ENCODE data around the gene GGA2. TPM values are rescaled to one million over a fixed set of nuclear protein-coding genes. Genes with fewer than 3 reads are reported as not detected.
A peak's percentile ranks its signal among the peaks of the same experiment; 100 is the strongest.

The GGA2 gene
- total and polyA plus RNA-seq, 8 donors, result 17.6 to 62.5 (median 37.3) TPM

GRCh38 chr16:23528644-23529310, 18.5 kb upstream of the GGA2 start:
- TF ChIP-seq POLR2A (IDR thresholded peaks at IDR 0.05) (no peak), EP300 (IDR thresholded peaks at IDR 0.05) (no peak), POLR2AphosphoS5 (IDR thresholded peaks at IDR 0.05) (no peak)
- TF ChIP-seq, protein P1, sequence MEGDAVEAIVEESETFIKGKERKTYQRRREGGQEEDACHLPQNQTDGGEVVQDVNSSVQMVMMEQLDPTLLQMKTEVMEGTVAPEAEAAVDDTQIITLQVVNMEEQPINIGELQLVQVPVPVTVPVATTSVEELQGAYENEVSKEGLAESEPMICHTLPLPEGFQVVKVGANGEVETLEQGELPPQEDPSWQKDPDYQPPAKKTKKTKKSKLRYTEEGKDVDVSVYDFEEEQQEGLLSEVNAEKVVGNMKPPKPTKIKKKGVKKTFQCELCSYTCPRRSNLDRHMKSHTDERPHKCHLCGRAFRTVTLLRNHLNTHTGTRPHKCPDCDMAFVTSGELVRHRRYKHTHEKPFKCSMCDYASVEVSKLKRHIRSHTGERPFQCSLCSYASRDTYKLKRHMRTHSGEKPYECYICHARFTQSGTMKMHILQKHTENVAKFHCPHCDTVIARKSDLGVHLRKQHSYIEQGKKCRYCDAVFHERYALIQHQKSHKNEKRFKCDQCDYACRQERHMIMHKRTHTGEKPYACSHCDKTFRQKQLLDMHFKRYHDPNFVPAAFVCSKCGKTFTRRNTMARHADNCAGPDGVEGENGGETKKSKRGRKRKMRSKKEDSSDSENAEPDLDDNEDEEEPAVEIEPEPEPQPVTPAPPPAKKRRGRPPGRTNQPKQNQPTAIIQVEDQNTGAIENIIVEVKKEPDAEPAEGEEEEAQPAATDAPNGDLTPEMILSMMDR (IDR thresholded peaks at IDR 0.05), result no peak
- WGBS, 5 donors, result 93 to 96% (median 94%) methylated on average over 10 of the region's 10 CpGs
- no peak for DNase-seq
- Histone ChIP-seq H3K4me1 (no peaks in the 10 kb centered on the region), H3K27me3 (no peaks in the 10 kb centered on the region), H3K4me3 (no peak overlapping the region), H3K36me3 (peaks cover 43 to 100% (median 93%) of the 10 kb centered on the region in 4 donors), H3K9me3 (no peaks in the 10 kb centered on the region), H3K27ac (no peak overlapping the region)
- intact Hi-C loops (cut with DNase I; ENCODE audit: low total_unique reads), result no loop called here

DNA sequence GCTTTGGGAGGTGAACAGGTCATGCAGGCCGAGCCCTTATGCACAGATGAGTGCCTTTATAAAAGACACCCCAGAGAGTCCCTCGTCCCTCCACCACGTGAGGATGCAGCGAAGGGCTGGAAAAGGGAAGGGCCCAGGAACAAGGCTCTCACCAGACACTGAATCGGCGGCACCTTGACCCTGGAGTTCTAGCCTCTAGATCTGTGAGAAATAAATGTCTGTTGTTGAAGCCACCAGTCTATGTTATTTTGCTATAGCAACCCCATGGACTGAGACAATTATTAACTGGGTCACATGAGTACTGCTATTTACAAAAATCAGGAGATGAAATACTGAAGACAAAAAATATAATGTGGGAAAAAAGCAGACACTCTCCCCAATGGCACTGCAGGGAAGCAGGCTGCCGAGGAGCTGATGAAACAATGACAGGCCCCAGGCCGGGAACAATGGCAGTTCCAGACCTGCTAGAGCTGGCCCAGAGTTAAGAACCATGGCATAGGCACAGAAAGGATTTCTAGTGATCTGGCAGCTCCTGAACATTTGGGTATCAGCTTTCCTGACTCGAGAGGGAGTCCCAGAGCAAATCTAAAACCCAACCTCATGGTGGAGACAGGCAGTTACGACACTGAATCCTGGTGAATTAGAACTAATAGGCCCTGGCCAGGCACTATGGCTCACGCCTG, 17.8 kb upstream of the GGA2 start:
- Histone ChIP-seq H3K4me1 (no peaks in the 10 kb centered on the region), H3K27ac (no peak overlapping the region), H3K9me3 (no peaks in the 10 kb centered on the region), H3K27me3 (no peaks in the 10 kb centered on the region), H3K4me3 (no peak overlapping the region), H3K36me3 (peaks cover 36 to 100% (median 93%) of the 10 kb centered on the region in 4 donors)
- no peak for TF ChIP-seq POLR2A (IDR thresholded peaks at IDR 0.05)
- TF ChIP-seq EP300 (IDR thresholded peaks at IDR 0.05), result no peak
- TF ChIP-seq POLR2AphosphoS5 (IDR thresholded peaks at IDR 0.05), result no peak
- TF ChIP-seq, protein P1 (IDR thresholded peaks at IDR 0.05), result no peak
- peak in 1 of 2 donors; percentile 63 for DNase-seq
- 83 to 88% (median 85%) methylated on average over 11 of the region's 11 CpGs for WGBS, 5 donors
- intact Hi-C loops (cut with DNase I; ENCODE audit: low total_unique reads), result no loop called here

GRCh38 chr16:23524886-23525285, 14.6 kb upstream of the GGA2 start:
- Histone ChIP-seq H3K4me3 (no peak overlapping the region), H3K4me1 (no peaks in the 10 kb centered on the region), H3K9me3 (no peaks in the 10 kb centered on the region), H3K27me3 (no peaks in the 10 kb centered on the region), H3K27ac (no peak overlapping the region), H3K36me3 (peaks cover 27 to 95% (median 85%) of the 10 kb centered on the region in 4 donors)
- TF ChIP-seq, protein P1 (IDR thresholded peaks at IDR 0.05), result no peak
- TF ChIP-seq POLR2A (IDR thresholded peaks at IDR 0.05) (no peak), EP300 (IDR thresholded peaks at IDR 0.05) (no peak), POLR2AphosphoS5 (IDR thresholded peaks at IDR 0.05) (no peak)
- intact Hi-C loops (cut with DNase I; ENCODE audit: low total_unique reads), result no loop called here
- no peak for DNase-seq
- 91 to 96% (median 94%) methylated on average over 3 of the region's 3 CpGs for WGBS, 5 donors

DNA sequence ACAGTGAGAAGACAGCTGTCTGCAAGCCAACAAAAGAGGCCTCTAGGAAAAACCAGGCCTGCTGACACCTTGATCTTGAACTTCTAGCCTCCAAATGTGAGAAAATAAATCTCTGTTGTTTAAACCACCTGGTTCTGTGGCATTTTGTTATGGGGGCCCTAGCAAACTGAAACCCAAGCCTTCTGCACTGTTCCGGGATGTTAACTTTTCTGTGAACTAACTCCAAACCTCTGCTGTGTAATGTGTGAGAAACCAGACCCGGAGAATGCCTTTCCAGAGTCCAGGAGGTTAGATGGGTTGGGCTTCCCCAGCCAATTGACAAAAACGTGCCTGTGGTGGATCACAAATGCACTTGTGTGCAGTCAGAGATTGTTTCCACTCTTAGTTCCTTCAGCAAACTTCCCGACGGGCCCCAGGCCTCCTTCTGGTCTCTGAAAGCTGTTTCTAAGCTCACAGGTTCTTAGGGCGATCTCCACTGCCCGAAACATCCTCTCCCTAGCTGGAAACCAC, 13.6 kb upstream of the GGA2 start:
- Histone ChIP-seq H3K27me3 (no peaks in the 10 kb centered on the region), H3K36me3 (peaks cover 23 to 94% (median 82%) of the 10 kb centered on the region in 4 donors), H3K4me1 (no peaks in the 10 kb centered on the region), H3K4me3 (no peak overlapping the region), H3K27ac (no peak overlapping the region), H3K9me3 (no peaks in the 10 kb centered on the region)
- TF ChIP-seq, protein P1 (IDR thresholded peaks at IDR 0.05), result no peak
- no peak for TF ChIP-seq EP300 (IDR thresholded peaks at IDR 0.05)
- TF ChIP-seq POLR2AphosphoS5 (IDR thresholded peaks at IDR 0.05), result no peak
- no peak for TF ChIP-seq POLR2A (IDR thresholded peaks at IDR 0.05)
- DNase-seq, result no peak
- intact Hi-C loops (cut with DNase I; ENCODE audit: low total_unique reads), result no loop called here
- WGBS, 5 donors, result 86 to 93% (median 91%) methylated on average over 7 of the region's 7 CpGs

All from stomach (tissue), 9 donors.